NCI-H524 treated with DMSO at 0.1 percent for 48 hours (cell line): ENCODE results near the gene KANTR.

Experiments
- DNase-seq: peaks from one replicate; lab custom pipeline; 2025; lab: John Stamatoyannopoulos, UW

Gene KANTR

DNA sequence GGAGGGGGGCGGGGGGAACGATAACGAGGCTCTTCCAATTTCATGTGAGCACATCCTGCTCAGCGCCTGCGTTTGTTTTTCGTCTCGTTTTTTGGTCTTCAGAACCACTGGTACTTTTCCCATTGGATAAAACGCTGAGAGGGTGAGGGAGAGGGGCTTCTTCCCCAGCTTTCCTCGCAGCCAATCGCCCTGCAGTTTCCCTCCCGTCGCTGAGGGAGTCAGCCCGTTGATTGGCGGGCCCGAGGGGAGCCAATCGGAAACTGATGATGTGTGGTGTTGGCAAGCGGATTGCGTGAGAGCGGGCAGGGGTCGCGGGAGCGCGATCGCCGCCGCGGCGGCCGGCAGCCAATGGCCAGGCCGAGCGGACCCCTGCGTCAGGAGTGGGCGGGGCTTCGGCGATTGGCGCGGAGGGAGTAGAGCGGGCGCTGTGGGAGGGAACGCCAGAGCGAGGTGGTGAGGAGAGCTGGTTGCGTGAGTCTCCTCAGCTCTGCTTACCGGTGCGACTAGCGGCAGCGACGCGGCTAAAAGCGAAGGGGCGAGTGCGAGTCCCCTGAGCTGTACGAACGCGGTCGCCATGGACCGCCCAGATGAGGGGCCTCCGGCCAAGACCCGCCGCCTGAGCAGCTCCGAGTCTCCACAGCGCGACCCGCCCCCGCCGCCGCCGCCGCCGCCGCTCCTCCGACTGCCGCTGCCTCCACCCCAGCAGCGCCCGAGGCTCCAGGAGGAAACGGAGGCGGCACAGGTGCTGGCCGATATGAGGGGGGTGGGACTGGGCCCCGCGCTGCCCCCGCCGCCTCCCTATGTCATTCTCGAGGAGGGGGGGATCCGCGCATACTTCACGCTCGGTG, 11.8 kb upstream of the KANTR start, which contains the start of gene TSPYL2:
TSS of gene TSPYL2 (plus strand) at position 443 of the 848 bp plus-strand sequence. CDS start at position 575, 132 bp downstream.
- peak; percentile 90 for DNase-seq

DNA sequence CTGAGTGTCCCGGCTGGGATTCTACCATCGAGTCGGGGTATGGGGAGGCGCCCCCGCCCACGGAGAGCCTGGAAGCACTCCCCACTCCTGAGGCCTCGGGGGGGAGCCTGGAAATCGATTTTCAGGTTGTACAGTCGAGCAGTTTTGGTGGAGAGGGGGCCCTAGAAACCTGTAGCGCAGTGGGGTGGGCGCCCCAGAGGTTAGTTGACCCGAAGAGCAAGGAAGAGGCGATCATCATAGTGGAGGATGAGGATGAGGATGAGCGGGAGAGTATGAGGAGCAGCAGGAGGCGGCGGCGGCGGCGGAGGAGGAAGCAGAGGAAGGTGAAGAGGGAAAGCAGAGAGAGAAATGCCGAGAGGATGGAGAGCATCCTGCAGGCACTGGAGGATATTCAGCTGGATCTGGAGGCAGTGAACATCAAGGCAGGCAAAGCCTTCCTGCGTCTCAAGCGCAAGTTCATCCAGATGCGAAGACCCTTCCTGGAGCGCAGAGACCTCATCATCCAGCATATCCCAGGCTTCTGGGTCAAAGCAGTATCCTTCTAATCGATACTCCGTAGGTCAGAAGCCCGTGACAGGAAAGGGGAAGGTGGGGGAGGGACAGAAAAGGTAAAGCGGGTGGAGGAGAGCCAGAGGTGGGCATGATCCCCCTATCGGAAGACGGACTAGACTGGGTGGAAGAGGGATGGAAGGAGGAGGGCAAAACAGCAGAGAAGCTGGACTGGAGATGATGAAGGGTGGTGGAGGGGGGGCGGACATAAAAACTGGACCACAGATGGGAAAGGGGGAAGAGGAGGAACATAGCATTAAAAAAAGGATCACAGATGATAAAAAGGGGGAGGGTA, 10.9 kb upstream of the KANTR start:
- no peak for DNase-seq

DNA sequence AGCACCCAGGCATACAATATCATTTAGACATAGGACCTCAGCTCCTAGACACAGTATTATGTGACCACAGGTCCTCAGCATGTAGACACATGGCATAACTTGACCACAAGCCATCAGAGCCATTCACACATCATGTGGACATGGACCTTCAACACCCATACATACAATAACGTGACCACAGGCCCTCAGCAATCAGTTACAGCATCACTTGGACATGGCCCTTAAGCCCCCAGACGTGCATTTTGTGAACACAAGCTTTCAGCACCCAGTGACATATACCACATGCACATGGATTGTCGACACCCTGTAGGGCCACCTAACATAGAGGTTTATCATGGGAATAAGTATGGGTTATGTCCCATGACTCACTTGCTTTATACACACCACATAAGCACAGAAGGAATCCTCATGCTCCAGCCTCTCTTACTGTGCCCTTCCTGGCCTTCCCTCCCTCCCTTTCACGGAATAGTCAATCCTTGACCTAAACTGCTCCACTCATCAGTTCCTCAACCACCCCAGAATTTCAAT, 9.8 kb upstream of the KANTR start:
- DNase-seq, result no peak

DNA sequence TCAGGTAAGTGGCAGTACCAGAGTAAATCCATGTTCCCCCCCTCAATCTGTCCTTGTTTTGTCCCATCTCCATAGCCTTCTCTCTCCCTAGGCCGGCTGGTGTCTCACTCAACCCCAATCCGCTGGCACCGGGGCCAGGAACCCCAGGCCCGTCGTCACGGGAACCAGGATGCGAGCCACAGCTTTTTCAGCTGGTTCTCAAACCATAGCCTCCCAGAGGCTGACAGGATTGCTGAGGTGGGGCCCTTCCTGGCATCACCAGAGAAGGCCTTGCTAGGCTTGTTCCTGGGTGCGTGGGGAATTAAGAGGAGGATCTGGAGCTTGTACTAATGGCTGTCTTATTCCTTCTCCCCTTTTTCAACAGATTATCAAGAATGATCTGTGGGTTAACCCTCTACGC, 9.1 kb upstream of the KANTR start:
- DNase-seq, result no peak

- no peak for DNase-seq
These were observed 8.2 kb upstream of the KANTR start for GRCh38 chrX:53085661-53086229.

DNA sequence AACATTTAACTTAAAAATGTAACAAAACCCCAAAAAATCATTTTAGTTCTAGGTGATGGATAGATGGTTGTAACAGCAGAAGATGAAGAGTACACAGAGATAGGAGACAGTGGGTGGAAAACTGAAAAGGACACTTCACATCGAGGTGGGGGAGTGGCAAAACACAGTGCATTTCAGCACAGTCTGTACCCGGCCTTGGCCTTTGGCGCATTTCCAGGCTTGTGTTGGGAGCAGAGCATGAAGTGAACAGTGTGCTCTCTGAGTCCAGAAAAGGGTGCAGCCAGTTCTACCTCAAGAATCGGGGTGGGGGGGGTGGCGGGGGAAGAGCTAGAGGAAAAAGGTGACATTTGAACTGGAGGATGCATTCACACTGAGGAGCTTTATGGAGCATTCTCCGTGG, 7.5 kb upstream of the KANTR start:
- DNase-seq, result no peak

DNA sequence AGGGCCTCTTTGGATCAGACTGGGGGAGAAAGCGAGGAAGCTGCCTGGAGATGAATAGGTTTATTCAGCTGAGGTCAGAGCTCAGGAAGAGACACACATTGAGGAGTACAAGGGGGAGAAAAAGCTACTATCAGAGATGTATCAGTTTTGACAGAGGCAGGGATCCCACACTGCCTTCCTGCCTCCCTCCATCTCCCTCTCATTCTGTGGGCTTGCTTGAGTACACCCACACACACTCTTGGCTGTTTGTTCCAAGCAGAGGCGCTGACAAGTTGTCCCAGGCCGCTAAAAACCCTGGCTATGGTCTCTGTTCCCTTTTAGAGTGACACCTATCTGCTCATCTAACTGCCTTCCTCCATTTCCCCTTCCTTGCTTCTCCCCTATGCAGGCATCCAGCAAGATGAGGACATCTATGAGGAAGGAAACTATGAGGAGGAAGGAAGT, 6.5 kb upstream of the KANTR start:
- DNase-seq, result no peak

GRCh38 chrX:53088136-53088974, 5.6 kb upstream of the KANTR start:
- DNase-seq, result peak; percentile 42

DNA sequence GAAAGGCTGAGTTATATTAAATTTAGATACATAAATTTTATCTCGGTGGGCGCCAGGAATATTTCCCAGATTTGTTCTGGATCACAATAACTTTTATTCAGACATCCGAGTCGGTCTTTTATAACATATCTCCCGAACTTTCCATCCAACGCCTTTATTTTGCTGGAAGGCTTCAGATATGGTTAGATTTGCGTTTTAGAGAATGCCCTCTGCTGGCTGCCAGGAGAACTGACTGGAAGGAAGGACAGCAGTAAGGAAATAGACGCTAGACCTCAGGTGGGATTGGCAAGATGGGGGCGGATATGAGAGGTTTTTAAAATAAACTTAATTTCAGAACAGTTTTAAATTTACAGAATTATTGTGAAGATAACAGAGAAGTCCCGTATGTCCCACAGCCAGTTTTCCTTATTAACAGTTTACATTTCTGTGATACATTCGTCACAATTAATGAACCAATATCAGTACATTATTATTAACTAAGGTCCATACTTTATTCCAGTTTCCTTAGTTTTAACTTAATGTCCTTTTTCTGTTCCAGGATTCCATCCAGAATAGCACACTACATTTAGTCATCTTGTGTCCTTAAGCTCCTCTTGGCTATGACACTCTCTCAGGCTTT, 4.6 kb upstream of the KANTR start:
- DNase-seq, result no peak

- no peak for DNase-seq
These were observed 4.0 kb upstream of the KANTR start for GRCh38 chrX:53089925-53090324.

GRCh38 chrX:53091354-53091753, 2.6 kb upstream of the KANTR start:
- no peak for DNase-seq

GRCh38 chrX:53093177-53093655, 726 bp upstream of the KANTR start:
- peak; percentile 37 for DNase-seq

DNA sequence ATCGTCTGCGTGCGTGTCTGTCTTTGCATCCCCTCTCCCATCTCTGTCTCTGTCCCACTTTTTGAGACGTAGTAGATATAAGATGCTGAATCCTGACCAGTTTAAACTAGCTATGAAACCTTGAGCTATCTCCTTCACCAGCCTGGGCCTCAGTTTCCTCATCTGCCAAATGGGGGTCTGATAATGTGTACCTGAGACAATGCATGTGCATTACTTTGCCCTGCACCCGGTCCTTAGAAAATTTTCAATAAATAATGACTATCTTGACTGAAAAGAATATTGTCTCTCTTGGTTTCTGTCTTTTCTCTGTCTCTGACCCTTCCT, 602 bp downstream of the KANTR start:
- DNase-seq, result no peak

GRCh38 chrX:53095796-53096195, 1.9 kb downstream of the KANTR start:
- no peak for DNase-seq

DNA sequence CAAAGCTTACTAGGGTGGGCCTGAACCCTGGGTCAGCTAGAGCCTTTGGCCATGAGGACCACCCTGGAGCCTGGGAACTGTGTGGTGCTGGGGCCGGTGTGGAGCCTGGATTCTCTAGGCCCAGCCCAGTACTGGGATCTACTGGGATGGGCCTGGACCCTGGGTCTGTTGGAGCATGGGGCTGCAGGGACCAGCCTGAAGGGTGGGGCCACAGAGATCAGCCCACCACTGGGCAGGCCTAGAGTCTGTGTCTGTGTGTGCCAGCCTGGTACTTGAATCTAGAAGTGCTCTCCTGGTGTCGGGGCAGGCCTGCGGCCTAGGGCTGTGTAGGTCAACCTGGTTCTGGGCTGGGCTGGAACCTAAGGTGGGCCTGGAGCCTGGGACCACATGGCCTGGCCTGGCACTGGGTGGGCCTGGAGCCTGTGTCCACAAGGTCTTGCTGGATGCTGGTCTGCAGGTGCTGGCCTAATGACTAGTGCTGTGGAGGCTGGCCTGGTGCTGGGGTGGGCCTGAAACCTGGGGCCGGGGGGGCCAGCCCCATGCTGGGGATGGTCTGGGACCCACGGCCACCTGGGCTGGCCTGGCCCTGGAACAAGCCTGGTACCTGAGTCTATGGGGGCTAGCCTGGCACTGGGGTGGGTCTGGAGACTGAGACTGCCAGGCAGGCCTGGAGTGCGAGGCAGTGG, 21.1 kb downstream of the KANTR start:
- no peak for DNase-seq

GRCh38 chrX:53115550-53115874, 21.6 kb downstream of the KANTR start:
- no peak for DNase-seq

DNA sequence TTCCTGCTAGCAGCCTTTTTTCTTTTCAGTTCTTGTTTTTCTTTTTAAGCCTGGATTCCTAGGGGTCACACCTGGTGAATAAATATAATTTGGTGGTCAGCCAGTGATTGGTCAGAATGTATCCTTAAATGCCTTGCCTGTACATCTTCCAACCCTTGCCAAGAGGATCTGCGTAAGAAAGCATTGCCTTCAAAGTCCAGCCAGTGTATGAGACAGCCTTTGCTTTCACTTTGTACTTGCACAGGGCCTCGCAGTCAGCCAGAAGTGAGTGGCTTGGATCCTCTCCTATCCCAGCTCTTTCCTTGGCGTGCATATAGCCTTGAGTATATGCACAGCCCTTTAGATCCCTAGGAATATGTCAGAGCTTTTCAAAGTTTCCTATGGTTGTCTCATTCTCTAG, 22.2 kb downstream of the KANTR start:
- DNase-seq, result no peak

DNA sequence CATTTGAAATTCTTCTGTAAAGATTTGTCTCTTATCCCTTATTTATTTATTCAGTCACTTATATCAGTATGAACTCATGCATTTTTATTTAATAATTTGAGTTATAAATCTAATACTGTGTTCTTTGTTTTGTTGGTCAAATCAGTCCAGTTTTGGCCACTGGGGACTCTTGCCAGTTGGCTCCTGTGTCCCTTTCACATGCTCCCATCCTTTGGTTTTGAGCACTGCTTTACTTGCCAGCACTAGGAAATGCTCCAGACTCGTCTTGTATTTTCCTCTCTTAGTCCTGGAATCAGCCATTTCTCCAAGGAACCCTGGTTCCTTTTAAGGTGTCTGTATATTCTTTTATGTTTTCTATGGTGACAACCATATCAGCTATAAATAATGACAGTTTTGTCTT, 28.1 kb downstream of the KANTR start:
- DNase-seq, result no peak

GRCh38 chrX:53125506-53125905, 31.6 kb downstream of the KANTR start:
- no peak for DNase-seq

- DNase-seq, result no peak
These were observed 32.4 kb downstream of the KANTR start for GRCh38 chrX:53126377-53126776.
